ELR (cell line): ENCODE data around the gene SGSM2.

ENCODE experiments used
- DNase-seq: peaks from one replicate; pipeline ENCODE4 v3.0.0-alpha.2; 2015; ENCODE audit warnings: low read depth

The SGSM2 gene

DNA sequence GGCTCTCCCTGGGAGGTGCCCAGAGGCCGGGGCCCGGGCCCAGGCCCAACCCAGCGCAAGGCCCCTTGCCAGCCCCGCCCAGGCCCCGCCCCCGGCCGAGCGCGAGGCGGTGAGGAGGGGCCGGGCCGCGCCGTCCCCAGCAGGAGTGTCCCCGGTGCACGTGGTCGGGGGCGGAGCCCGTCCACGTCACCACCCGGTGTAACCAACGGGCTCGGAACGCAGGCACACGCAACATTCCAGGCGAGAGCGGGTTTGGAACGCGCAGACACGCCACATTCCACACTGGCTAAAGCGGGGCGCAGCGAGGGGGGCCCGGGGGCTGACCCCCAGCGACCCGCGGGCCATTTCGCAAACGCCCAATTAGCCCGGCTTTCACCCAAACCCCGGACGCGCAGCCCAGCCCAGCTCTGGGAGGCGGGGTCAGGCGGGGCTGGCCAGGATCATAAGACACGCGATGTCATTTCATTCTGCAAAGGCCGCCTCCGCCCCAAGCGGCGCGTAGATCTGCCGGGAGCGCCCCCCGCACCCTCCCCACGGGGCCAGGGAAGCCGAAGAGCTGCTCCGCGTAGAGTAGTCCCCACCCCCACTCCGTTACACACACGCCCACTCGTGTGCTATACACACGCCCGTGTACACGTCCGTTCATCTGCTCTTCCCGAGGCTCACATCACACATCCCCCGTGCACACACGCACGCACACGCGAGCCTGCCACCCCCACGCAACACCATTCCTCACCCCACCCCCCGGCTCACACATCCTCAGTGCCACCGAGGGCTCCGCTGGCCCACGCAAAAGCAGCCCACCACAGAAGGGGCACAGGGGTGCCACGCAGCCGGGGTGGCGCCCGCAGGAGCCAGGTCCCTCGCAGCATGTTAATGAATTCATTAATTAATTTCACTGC lies 62.5 kb downstream of the SGSM2 start:
- DNase-seq = peak; percentile 95

DNA sequence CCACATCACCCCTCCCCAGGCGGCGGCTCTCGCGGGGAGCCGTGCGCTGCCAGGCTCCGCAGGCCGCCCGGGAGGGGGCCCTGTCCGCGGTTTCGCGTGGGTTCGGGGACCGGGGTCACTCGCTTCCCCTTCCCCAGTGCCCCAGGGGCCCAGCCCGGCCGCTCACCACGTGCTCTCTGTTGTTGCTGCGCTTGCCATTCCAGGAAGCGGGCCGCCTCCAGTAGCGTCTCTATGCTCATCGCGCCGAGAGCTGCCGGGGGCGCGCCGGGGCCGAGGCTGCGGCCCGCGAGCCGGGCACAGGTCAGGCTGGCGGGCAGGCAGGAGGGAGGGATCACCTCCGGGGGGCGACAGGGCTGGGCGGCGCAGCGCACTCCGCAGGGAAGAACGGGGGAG lies 63.2 kb downstream of the SGSM2 start:
- peak; percentile 76 for DNase-seq

DNA sequence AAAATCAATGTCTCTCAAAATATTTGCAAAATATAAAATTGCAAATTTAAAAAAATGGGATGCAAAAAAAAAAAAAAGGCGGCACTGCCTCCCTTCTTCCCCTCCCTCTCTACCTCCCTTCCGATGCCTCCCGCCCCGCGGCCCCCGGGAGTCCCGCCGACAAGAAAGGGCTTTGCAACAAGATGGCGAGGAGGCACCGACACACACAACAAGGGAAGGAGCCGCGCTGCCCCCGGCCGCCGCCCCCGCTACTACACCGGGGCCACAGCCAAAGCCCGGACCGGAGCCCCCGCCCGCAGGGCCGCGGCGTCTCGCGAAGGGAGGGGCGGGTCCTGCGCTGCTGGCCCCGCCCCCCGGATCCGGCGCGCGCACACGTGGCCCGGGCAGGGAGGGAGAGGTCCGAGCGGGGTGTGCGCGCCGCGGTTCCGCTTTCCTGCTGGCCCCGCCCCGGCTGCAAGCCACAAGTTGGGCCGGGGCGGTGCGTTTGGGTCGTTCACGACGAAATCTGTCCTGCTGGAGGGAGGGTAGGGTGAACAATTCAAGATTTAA lies 63.6 kb downstream of the SGSM2 start, which contains the start of gene MNT:
MNT (minus strand) TSS at position 184 of the 549 bp plus-strand sequence. CDS start 348 bp downstream, outside the sequence.
- DNase-seq = peak; percentile 93

DNA sequence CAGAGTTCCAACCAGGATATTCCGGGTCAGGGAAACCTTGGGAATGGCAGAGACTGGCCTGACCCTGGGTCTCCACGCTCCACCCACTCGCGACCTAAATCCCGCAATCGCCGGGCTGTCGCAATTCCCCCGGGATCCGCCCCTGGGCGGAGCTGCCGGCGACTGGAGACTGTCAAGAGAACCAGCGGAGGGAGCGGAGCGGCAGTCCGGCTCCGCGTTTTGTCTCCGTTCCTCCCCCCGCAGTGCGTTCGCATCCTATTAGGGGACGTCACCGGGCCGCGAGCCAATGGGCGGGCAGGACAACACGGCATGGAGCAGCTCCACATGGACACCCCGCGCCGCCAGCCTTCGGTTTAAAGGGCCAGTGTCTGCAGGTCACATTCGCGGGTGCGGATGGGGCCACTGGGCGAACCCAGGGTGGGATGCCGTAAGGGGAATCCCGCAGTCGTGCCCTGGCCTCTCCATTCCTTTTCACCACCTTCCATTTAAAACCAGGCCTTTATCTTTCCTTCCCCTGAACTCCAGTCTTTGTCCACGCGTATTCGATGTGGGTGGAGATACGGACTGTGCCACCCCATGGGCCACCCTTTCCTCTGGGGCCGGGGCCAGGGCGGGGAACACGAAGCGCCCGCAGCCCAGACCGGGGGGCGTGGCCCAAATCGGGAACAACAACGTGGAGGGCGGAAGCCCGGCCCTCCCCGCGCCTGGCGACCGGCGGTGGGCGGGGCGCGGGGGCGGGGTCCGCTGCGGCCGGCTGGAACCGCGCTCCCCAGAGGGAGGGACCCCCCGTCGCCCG lies 64.3 kb downstream of the SGSM2 start:
- peak; percentile 100 for DNase-seq

DNA sequence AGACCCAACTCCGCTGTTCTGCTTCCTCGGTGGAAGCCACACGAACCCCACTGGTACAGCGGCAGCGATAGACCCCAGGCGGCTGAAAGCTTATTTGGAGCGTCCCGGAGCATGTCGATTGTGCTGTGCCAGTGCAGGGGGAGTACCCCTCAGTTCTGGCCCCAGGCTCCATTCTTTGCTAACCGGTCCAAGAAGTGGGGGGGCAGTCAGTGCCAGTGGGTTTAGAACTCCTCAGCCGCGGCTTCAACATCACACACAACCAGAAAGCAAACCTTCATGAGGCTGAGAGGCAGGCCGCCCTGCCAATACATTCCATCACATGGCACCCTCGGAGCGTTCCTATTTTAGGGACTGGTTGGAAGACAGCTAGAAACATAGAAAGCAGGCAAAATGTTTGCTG lies 65.2 kb downstream of the SGSM2 start:
- no peak for DNase-seq

DNA sequence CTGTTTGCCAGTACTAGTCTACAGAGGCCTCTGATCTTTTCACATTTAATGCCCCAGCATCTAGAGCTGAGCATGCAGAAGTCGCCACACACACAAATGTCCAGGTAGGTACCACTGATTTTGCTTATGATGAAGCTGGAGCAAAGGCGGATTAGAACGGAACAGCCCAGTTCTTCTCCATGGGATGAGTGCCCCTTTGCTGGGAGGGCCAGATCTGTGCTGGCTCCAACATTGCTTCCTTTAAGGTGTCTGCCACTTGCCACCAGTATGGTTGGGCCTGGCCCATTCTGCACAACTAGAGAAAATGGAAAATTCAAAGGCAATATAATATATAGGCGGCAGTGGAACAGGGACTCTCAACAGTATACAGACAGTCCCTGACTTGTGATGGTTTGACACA lies 65.7 kb downstream of the SGSM2 start:
- no peak for DNase-seq

DNA sequence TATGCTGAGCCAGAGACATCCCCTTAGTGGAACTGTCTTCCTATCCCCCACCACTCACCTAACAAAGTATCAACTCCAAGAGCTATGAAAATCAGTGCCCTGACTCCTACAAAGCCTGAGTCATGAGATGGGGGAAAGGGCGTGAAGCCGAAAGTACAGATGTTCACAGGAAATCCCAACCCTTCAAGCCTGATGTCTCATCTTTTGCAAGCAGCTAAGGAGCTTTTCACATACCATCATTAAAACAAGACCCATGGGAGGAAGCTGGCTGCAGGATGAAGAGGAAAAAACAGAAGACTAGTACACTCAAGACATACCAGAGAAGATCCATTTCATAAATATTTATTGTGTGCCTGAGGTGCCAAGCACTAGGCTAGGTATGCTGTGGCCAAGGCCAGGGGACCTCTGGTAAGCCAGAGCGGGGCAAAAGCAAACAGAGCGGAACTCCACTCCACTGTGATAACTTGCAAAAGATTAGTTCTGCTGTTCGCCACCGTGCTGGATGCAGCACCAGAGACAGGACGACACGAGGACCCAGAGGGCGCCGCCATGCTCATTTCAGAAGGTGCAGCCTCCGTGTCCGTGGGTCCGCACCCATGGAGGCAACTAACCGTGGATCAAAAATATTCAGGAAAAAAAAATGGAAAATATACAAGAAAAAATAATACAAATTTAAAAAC lies 68.1 kb downstream of the SGSM2 start:
- peak; percentile 96 for DNase-seq

DNA sequence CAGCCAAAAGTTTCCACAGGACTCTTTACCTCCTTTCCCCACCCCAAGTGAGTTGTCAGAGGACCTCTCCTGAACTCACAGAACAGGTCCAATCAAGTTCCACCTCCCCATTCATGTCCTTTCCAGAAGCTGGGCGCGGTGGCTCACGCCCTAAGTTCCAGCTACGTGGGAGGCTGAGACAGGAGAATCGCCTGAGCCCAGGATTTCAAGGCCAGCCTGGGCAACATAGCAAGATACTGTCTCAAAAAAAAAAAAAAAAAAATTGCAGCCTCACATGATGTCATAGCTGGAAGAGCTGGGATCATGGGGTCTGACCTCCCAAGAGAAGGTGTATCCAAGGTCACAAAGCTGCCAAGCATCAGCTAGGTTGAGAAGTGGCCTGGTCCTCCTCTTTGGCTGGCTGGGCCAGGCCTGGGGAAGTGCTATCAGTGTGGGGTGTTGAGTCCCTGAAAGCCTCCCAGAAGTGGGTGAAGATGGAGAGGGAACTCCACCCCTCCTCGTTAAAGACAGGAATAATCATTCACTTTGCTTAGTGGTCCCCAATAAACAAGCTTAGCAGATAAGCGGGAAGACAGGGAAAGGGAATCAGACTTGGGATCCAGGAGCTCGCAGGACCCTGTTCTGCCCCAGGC lies 69.1 kb downstream of the SGSM2 start:
- no peak for DNase-seq

DNA sequence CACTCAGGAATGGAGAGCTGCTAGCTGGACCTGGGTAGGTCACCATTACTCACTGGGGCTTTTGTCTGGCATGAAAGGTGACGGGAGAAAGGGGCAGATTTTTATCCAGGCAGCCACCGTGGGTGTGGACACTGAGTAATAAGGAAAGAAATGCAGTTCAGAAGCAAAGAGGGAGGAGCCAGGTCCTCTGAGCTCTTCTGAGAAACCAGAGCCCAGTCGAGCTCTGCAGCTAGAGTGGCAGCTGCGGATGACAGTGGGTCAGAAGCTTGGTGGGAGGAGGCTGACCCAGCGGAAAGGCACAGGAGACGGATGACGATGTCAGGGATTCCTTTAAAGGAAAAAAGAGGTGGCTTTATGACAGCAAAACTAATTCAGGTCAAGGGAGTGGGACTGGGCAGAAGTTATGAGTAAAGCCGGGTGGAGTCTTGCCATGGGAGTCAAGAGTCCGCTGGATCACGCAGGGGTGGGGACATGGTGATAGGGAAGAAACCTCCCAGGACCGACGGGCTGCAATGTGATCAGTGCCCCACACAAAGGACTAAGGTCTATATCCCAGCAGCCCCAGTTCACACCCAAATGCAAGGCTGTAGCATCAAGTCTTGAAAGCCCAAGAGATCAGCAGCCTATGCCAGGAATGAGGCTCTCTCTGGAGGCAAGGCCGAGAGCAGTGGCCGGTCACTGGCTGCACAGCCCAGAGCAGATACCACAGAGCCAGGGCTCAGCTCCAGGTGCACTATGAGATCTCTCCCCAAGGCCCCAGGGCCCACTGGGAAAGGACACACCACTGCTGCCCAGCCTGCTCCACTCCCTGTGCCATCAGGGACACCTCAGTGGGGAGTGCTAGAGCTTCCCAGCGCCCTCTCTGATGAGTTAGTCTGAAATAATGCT lies 69.8 kb downstream of the SGSM2 start:
- DNase-seq = peak; percentile 98

DNA sequence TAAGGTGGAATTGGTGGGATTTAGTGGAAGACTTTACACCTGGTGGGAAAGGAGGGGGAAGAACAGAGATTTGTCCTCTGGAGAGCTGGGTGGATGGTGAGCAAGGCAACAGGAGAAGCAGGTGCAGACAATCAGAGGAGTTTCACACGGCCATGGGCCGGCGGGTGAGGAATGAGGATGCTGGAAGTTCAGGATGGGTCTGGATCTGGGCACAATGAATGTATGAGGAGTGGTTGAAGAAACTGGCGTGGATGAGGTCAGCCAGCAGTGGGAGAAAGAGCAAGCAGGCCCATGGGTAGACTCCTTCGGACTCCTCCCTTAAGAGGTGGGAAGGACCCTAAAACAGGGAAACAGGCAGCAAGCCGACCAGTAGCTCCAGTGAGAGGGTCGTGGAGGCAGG lies 73.7 kb downstream of the SGSM2 start:
- DNase-seq = no peak

DNA sequence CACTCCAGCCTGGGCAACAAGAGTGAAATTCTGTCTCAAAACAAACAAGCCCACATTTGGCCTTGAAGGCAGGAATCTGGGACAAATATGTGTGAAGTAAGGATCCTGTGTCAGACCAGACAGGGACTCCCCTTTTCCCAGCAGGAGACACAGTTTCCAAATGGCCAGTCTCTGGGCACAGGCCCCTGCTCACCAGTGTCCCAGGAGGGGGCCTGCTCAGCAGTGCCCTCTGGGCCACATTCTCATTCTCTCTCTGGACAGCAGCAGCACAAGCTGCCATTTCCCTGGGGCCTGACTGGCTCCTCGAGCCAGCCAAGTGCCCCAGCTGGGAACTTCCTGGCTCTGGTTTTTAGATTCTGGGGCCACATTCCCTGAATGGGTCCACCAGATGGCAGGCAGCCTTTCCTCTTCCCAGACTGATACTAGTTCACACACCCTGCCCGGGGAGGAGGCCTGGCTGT lies 75.3 kb downstream of the SGSM2 start:
- no peak for DNase-seq

DNA sequence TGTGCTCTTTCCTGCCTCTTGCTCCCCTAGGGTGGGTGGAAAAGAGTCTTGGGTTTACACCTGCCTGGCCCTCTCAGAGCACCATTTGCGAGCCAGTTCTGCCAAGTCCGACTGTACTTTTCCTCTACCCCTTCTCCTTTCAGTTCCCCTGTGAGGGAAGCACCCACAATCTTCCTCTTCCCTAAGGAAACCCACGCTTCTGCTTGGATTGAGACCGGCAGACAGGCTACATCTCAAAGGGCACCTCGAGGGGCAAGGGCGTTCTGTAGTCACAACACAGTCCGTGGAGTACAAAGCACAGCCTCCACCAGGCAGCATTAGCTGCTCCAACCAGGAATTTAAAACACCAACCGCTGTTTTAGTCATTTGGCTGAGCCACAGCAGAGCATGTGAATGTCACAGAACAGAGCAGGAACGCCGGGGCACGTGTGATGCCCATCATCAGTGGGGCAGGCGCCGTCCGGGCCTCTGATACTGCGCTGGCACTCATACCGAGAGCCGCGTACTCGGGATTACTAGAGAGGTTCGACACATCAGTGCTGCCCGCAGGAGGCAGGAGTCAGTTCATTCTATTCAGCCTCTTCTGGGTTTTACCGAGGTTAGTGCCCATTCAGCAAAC lies 77.3 kb downstream of the SGSM2 start:
- DNase-seq = no peak

DNA sequence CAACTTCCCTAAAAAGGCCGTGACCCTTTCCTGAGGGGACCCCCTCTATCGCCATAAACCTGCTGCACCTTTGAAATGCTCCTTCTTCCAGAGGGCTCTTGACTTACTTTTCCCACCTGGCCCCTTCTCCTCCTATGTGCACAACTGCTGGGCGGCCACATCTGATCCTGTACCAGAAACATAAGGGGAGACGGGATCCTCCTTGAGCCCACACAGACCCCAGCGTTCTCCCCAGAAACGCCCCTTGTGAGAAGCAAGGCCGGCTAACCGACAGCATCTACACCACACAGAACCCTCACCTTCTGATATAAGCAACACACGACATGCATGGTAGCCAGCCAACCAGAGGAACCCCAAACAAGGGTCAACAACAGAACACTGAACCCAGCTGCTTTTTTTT lies 77.8 kb downstream of the SGSM2 start:
- no peak for DNase-seq

DNA sequence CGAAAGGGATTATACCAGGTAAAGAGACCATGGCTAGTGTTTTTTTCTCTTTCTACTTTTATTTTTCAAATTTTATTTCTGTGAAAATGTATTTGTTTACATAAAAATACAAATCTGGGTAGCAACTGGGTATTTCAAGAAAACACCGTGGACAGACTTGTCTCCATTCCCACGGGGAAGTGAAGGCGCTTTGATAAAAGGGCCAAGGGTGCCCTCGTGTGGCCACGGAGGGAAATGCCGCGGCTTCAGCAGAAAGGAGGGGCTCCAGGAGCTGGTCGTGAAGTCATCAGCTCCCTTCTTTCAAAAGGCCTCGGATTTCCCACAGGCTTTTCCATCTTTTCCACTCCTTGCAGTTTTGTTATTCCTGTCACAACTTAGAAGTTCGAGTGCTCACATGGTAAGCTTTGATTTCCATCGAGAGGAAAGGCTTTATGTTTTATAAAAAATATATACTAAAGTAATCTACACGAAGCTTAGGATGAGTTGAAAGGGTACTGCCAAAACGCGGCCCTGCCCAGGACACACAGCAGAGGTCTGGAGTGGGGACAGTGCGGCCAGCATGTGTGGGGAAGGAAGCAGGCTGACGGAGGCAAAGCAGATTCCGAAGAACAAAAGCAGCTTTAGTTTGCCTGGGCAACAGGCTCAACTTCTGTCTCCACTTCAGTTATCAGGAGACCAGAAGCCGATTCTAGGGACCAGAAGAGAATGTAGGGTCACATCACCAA lies 78.9 kb downstream of the SGSM2 start:
- DNase-seq = peak; percentile 88

DNA sequence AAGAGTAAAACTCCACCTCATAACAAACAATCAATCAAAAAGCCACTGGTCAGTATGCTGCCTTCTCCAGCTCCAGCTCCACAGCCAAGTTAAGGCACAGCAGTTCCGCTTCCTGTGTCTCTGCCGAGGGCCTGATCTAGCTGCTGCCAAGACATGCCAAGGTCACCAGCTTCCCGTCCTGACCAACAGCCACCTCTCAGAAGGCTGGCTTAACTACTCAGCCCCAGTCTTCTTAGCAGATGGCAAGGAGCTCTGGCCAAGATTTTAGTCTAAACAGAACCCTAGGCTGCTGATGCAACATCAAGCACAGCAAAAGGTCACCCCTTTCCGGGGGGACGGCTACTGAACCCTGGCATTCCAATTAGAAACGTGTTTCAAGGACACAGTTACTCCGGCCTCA lies 81.3 kb downstream of the SGSM2 start:
- DNase-seq = no peak

DNA sequence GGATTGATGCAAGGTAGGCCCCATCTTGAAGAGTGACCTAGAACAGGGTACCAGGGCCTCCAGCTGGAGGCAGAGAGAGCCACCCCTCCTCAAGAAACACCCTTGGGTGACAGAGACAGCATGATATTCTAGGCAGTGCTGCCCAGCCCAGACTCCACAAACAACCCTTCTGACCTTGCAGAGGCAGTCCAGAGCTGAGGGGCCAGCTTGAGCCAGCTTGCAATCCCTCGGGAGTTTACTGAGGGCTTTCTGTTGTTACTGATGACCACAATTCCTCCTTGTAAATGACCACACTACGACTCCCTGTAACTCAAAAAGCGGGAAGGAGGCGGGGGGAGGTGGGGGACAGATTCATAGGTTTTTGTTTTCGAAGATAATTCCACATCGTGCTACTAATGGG lies 82.2 kb downstream of the SGSM2 start:
- no peak for DNase-seq

DNA sequence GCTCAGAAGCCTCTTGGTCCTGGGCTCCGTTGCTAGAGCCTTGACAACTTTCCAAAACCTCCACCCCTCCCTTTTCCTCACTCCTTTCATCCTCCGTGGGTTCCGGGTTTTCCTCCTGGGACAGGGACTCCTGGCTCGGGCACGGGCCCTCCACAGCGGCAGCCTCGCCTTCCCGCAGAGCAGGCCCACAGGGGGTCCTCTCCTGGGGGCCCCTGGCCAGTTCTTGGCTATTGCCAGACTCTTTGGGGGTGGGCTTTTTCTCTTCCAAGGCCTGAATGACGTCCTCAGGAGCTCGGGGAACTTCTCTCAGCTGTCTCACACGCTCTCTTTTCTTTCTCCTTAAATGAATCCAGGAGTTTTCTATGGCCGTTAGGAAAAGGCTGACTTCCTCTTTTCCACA lies 82.9 kb downstream of the SGSM2 start:
- DNase-seq = no peak

DNA sequence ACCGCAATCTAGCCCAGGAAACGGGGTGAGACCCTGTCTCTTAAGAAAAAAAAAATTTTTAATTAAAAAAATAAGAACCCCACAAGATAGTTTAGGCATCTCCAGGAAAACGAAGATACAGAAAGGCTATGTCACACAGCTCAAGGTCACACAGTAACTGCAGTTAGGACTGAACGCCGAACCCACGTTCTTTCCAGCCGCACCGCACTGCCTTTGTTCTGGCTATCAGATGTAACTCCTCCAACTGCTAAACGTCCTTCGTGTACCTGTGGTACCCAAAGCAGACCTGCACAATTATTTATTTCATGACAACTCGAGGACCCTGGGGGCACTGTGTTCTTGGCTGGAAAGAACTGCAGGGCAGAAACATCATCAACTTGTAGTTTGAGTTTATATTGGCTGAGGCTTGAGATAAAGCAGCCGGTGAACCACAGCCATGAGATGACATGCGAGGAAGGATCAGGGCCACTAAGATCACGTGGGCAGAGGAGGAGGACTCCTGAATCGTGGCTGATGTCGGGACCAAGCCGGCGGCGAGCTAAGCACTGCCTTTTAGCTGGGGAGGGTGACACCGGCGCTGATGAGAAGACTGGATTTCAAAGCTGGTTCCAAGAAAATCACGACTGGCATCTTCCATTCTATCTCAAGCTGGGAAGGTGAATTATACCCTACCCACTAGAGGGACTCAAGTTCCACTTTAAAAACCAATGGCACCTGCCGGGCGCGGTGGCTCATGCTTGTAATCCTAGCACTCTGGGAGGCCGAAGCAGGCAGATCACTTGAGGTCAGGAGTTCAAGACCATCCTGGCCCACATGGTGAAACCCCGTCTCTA lies 84.2 kb downstream of the SGSM2 start:
- peak; percentile 41 for DNase-seq

DNA sequence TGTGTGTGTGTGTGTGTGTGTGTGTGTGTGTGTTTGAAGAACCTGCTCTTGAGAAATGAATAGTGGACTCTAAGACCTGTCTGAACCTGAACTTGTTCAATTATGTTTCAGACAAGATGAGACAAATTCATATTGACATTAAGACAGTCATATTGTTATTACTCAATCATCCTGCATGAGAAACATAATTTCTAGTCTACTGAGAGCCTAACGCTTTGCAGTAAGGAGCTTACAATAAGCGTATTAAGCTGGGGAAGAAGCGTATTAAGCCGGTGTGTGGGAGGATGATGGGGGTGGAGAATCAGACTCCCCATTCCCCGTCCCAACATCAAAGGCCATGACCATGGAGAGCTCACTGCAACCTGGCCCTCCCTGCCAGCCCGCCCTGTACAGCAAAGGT lies 86.0 kb downstream of the SGSM2 start:
- no peak for DNase-seq
